Testis (tissue), 2 donors: Measurements from ENCODE around the gene DDAH1.

Experiments used
- POLR2A ChIP-seq: fragments of 450-650 bp; IDR thresholded peaks from one replicate; pipeline ENCODE4 v1.6.1; 2017; ENCODE audit warnings: antibody characterized with exemption, mild to moderate bottlenecking, moderate library complexity
- TF ChIP-seq, protein P1 (sequence below), 3 experiments: fragments of 450-650 bp in 2 of 3; fragments of 200-600 bp in 1 of 3; sonication (generic) in 1 of 3; IDR thresholded peaks; one replicate each; pipeline ENCODE4 v1.5.1; 2016 to 2019; ENCODE audit warnings: antibody characterized with exemption in 3 of 3, mild to moderate bottlenecking in 2 of 3, moderate library complexity in 1 of 3

DNA sequence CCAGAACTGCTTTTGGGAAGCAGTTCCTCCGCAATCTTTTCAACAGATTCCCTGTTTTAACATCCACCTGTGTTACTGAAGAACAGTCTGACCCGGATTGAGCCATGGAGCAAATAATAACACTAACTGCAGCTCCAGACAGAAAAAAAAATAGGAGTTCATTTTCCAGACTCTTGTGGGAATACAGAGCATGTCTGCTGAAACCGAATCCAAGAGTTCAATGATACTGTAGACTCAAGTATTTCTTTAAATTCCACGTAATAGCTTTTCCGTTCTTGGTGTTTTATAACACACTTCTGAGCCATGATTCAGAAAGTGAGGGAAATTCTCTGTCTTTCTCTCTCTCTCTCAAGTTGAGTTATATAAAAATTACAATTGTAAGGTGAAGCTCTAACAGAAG is 60.6 kb downstream of the DDAH1 start:
- TF ChIP-seq, protein P1, sequence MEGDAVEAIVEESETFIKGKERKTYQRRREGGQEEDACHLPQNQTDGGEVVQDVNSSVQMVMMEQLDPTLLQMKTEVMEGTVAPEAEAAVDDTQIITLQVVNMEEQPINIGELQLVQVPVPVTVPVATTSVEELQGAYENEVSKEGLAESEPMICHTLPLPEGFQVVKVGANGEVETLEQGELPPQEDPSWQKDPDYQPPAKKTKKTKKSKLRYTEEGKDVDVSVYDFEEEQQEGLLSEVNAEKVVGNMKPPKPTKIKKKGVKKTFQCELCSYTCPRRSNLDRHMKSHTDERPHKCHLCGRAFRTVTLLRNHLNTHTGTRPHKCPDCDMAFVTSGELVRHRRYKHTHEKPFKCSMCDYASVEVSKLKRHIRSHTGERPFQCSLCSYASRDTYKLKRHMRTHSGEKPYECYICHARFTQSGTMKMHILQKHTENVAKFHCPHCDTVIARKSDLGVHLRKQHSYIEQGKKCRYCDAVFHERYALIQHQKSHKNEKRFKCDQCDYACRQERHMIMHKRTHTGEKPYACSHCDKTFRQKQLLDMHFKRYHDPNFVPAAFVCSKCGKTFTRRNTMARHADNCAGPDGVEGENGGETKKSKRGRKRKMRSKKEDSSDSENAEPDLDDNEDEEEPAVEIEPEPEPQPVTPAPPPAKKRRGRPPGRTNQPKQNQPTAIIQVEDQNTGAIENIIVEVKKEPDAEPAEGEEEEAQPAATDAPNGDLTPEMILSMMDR (IDR thresholded peaks at IDR 0.05): no peak
- TF ChIP-seq POLR2A: no peak
